UCSD-AML1 (cell line): ENCODE data around the gene BSDC1.
"Not testable (repeated sequence)": the region's sequence is repeated elsewhere in the genome, so short reads cannot be mapped to it uniquely, and the experiment has no call there.

Source experiments
- DNase-seq: peaks from one replicate; lab custom pipeline; 2025; ENCODE audit not compliant: unreplicated experiment; lab: John Stamatoyannopoulos, UW

Gene BSDC1, protein sequence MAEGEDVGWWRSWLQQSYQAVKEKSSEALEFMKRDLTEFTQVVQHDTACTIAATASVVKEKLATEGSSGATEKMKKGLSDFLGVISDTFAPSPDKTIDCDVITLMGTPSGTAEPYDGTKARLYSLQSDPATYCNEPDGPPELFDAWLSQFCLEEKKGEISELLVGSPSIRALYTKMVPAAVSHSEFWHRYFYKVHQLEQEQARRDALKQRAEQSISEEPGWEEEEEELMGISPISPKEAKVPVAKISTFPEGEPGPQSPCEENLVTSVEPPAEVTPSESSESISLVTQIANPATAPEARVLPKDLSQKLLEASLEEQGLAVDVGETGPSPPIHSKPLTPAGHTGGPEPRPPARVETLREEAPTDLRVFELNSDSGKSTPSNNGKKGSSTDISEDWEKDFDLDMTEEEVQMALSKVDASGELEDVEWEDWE

DNA sequence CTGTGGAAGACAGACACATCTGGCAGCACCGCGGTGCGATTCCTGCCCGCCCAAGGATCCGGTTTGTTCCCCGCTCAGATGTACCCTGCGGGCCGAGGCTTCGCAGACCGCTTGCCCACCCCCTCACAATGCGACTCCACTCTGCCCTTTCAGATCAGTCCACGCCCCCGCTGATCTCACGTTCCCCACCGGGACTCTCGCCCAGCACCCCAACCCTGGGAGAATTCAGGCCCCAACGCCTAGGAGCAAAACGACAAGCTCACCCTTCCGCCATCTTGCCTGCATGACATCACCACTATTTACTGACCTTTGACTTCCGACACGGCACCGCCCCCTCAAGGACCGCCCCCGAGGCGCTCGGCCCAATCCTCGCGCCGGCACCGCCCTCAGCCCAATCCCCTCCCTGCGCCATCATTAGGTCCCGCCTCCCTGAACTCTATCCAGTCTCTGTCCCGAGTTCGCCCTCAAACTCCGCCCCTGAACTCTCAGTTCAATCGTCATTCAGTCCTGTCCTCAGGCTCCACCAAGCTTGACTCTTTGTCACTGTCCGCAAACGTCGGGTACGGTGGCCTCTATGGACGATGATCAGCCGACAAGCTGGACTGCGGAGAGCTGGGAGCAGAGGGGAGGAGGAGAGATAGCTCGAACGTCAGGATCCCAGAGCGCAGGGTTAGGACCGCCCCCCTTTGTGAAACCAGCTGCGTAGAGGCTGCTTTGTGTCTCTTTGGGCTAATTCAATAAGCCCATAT is at the start of gene BSDC1:
TSS of gene BSDC1 (minus strand) at position 301 of the 749 bp plus-strand sequence. CDS start at position 274, 27 bp downstream.
- peak; percentile 98 for DNase-seq

DNA sequence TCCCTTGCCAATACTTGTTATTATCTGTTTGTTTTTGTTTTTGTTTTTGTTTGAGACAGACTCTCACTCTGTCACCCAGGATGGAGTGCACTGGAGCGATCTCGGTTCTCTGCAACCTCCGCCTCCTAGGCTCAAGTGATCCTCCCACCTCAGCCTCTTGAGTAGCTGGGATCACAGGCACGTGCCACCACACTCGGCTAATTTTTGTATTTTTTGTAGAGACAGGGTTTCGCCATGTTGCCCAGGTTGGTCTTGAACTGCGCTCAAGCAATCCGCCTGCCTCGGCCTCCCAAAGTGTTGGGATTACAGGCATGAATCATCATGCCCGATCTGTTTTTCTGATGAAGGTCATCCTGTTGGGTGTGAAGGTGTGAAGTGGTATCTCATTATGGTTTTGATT is 47.2 kb upstream of the BSDC1 start:
- not testable (repeated sequence) for DNase-seq

DNA sequence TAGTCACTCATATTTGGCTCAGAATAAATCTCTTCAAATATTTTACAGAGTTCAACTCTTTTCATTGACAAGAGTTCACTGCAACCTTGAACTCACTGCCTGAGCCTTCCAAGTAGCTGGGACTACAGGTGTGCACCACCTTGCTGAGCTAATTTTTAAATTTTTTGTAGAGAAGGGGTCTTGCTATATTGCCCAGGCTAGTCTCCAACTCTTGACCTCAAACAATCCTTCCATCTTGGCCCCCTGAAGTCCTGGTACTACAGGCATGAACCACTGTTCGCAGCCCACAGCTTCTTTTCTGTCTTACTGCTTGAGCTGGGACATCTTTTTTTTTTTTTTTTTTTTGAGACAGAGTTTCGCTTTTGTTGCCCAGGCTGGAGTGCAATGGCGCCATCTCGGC is 44.5 kb upstream of the BSDC1 start:
- DNase-seq = not testable (repeated sequence)

DNA sequence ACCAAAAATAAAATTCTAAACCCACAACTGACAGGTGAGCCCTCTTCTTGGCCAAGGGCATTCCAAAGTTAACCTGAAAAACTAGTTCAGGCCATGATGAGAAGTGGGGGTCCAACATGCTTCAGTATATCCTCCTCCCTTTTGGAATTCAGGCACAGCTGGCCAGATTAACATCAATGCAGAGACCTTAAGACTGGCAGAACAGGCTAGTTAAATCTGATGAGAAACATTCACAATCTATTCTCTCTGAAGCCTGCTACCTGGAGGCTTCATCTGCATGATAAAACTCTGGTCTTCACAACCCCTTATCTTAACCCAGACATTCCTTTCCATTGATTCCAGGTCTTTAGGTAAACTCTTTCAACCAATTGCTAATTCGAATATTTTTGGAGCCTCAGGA is 43.9 kb upstream of the BSDC1 start:
- no peak for DNase-seq

DNA sequence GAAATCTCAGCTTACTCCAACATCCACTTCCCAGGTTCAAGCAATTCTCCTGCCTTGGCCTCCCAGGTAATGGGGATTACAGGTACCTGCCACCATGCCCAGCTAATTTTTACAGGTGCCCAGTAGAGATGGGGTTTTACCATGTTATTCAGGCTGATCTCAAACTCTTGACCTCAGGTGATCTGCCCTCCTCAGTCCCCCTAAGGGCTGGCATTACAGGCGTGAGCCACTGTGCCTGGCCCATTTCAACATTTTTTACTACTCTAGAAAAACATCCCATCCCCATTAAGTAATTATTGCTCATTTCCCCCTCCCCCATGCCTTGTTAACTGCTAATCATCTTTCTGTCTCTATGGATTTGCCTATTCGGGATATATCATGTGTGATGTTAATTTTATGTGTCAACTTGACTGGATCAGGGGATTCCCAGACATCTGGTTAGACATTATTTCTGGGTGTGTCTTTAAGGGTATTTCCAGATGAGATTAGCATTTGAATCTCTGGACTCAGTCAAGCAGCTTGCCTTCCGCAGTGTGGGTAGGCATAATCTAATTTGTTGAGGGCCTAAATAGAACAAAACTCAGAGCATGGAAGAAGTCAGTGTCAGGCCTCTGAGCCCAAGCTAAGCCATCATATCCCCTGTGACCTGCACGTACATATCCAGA is 37.6 kb upstream of the BSDC1 start:
- no peak for DNase-seq

DNA sequence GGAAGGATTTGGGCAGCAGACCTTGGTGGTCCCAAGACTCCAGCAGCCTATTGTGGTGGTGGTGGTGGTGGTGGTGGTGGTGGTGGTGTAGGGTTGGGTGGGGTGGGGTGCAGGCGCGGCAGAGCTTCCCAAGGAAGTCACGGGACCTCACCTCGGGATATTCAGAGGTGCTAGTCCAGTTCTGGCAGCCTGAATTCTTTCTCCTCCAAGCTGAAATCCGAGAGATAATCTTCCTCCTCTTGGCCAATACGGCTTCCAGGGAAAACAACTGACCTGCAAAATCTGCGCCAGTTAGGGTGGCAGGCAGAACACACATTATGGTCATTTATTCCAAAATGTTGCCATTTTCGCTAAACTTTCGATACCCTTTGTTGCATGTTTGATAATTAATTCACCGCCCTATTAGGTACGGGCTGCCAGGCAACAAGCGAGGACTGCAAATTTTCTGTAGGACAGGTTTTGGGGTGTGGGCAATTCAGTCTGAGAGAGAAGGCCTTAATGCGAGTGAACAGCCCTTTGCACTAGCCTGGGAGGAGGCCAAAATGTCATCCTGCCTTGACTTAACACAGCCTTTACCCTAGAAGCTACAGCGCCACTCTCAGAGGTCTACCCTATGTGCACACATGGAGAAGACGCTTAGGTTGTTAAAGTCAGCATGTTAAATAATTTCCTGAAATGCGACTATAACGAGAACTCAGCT is 33.2 kb upstream of the BSDC1 start:
- no peak for DNase-seq

DNA sequence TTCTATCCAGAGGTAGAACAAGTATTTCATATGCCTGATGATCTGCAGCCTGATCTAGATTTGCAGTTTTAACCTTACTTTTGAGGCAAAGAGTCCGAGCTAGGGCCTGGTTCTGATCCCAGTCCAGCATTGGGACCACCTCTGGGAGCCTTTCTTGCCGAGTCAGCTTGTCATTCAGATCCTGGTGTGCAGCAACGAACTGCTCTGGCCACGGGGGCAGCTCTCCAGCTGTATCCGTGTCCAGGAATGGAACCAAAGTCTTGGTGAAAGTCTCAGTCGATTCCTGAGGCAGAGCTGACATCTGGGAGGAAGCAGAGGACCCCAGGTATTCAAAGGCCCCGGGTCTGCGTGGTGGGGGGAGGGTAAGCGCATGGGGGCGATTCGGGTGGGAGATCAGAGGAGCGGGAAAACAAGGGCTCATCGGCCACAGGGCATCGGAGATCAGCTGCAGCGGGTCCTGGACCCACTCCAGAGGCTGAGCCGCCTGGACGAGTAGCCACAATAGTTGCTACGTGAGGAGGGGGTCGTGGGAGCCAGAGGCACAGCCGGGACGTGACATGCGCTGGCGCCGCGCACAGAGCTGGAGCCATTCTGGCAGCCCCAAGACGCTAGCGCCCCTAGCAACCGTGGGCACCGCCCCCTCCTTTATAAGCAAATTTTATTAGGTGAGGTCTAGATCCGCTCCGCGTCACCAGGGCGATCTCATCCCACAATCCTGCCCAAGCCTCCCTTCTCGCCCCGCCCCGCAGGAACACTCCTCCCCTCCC is 32.4 kb upstream of the BSDC1 start:
- DNase-seq = no peak

DNA sequence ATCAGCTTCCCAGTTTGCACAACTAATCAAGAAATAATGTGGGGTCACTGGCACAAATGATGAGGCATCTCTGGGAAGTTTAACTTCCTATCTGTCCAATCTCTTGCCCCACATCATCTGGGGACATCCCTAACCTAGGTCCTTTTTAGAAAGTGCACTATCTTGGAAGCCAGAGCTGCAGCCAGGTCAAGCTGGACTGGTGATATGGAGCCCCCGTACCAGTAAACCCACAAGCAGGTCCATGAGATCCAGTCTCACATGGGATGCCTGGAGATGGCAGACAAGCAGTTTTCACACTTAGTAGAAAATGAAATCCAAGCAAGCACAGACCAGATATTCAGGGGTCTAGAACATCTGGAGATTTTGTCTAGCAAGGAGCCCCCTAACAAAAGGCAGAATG is 27.5 kb upstream of the BSDC1 start:
- DNase-seq = no peak

DNA sequence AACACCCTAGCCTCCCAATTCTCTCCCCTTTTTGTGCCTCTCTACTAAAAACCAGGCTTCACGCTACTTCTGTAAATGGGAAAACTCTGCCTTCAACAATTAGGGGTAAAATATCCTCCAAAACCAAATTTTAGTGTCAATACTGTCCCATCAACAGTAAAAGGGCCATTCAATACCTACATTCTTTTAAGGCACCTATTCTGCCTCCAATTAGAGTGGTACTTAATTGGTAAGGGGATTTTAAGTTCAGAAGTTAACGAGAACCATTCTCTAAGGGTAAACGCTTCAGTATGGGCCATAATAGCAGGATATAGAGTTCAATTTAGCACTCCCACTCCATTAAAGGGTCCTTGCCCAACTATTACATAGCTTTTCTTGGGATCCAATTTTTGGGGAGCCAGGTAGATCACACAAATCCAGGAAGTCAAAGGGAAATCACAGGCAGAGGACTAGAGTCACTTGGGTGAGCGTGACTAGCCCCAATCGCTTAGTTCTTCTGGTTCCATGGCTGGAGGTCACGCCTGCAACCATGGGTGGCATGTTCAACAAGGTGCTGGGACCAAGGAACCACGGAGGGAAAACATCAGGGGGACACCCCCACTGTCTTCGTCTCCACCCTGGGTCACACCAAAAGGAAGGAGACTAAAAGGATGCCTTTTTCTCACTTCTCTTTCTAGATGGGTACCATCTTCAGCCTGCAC is 20.1 kb upstream of the BSDC1 start:
- no peak for DNase-seq

DNA sequence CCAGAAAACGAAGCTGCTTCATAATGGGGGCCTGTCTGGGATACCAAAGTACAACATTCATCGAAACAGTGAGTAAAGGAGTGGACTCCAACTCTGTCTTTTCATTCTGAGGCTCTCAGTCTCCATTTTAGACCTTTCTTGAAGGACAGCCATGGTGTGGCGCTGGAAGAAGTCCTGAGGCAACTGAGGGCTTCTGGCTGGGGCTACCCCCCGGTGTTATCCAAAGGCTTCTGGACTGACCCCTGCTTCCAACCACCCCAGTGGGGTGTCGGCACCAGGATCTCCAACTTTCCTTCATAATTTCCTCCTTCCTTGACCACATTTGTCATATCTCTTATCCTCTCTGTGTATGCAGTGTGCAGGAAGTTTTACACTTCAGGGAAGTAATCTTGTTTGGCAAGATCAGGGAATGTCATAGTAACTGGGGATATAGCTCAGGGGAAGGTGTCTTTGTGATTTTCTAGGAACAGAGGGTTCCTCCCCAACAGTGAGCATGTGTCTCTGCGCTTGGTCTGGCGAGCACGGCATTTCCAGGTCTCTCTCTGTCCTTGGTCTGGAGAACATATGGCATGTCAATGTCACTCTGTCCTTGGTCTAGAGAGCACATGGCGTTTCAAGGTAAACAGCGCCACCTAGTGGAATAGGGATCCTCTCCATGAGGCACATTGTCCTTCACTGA is 19.4 kb upstream of the BSDC1 start:
- DNase-seq = peak; percentile 35

DNA sequence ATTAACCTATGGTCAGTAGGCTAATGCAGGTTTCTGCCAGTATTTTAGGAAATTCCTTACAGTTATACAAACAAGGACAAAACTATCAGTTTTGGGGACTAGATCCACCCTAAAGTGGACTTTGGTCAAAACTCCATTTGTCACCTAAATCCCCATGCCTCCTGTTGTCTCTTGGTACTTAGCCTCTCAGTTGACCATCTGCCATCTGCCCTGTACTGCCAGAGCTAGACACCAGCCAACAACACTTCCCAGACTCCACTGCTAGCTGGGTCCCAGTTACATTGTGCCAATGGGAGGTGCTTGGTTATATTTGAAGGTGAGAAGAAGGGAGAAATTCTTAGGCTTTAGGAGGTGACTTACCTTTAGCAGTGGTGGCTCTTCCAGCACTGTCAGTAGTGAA is 17.0 kb upstream of the BSDC1 start:
- no peak for DNase-seq

DNA sequence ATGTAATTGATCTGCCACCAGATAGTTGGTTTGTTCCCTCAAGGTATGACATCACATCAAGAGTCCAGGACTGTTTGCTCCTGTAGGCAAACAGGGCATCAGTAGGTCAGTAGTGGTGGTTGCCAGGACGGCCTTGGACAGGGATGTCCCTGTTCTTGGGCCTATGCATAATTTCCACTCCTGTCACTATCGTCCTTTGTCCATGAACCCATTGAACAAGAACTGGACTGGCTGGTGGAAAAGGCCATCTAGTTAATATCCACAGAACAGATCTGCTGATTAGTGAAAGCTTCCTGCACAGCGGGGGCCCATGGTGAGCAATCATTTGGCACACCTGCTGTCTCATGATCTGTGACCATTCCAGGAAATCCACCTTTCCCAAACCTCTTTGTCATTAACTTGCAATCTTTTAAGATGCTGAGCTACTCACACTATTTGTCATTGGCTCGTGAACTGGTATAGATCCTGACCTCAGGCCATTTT is 12.4 kb upstream of the BSDC1 start:
- DNase-seq = no peak

DNA sequence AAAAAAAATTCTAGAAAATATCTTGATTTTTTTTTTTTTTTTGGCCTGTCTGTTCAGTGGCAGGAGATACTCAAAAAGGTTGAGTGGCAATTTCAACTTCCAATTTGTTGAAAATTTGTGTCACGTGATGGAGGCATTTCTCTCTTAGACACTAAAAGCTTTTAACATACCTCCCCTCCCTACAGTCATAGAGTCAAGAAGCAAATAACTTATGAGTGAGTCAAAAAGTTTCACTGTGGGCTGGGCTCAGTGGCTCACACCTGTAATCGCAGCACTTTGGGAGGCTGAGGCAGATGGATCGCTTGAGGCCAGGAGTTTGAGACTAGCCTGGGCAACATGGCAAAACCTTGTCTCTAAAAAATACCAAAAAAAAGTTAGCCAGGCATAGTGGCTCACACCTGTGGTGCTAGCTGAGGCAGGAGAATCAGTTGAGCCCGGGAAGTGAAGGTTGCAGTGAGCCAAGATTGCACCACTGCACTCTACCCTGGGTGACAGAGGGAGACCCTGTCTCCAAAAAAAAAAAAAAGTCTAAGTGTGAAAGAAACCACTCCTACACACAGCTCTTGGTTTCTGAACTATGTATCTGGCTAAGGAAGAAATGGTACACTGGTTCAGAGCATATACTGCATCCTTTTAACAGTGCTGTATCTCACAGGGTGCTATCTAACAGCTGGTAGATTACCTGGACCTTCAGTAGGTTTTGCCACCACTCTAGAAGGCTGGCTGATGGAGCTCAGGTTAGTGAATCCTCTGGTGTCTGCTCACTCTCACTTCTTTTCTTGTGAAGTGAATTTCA is 11.6 kb upstream of the BSDC1 start:
- no peak for DNase-seq

DNA sequence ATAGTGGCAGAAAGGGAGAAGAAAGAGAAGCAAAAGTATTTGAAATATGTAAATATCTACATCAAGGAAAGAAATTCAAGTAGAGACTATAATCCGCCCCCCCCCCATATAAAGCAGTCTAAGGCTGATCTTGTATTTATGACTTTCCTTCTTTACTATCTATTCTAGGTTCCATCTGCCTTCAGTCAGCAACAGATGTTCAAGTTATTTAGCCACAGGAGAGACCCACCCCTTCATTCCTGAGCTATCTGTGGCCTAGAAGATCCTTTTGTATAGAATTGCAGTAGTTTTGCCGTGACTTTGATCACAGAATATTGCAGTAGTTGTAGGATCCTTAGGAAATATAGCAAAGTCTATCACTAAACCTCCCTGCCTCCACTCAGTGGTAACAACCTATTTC is 10.7 kb upstream of the BSDC1 start:
- DNase-seq = no peak

DNA sequence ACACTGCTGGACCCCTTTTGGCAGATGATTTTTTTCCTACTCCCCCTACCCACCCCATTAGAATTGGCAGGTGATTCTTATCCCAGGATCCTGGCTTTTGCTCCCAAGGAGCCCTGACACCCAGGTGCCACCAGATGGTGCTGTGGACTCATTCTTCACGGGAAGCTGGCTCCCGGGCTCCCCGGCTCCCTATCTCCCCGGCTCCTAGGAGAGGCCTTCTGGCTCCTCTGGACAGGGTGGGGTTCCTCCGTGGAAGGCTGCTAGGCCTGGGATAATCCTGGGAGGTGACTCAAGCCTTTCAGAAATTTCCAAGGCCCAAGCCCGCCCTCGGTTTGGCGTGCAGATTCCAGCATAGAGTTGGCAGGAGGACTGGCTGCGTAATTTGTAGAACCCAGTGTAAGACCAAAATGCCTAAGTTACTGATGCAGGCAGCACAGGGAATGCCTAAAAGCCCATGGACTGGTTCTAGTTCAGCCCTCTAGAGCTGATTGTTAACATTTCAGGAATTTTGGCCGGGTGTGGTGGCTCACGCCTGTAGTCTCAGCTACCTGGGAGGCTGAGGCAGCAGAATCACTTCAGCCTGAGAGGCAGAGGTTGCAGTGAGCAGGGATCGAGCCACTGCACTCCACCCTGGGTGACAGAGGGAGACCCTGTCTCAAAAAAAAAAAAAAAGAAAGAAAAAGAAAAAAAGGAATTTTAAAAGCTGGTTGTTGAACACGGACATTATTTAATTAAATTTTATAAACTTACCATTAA is 6.8 kb upstream of the BSDC1 start:
- peak; percentile 63 for DNase-seq

DNA sequence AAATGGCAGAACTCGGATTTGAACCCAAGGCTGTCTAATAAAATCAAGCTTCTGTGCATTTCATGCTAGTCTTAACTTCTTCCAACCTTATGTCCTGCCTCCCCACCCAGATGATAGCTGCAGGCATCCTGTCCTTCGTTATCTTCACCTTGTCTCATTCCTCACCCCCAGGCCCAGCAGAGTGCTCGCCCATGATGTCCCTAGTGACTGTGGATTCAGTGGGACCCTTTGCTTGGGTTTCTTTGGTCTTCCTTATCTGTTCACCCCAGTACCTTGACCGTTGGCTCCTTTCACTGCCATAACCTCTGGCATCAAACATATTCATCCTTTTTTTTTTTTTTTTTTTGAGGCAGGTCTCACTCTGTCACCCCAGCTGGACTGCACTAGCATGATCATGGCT is 5.6 kb upstream of the BSDC1 start:
- no peak for DNase-seq

DNA sequence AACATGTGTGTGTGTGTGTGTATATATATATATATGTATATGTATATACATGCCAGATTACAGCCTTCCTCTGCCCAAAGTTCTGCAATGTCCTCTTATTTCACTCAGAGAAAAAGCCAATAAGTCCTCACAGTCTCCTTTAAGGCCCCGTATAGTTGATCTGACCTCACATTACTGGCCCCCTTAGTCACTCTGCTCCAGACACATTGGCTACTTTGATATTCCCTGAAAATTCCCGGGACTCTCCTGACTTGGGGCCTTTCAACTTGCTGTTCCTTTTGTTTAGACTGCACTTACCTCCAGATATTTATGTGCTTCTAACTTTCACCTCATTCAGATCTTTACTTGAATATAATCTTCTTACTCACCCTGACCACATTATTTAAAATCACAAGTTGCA is 4.2 kb upstream of the BSDC1 start:
- no peak for DNase-seq

DNA sequence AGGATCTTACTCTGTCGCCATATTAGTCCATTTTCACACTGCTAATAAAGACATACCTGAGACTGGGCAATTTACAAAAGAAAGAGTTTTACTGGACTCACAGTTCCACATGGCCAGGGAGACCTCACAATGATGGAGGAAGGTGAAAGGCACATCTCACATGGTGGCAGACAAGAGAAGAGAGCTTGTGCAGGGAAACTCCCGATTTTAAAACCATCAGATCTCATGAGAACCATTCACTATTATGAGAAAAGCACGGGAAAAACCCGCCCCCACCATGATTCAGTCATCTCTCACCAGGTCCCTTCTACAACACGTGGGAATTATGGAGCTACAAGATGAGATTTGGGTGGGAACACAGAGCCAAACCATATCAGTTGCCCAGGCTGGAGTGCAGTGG is 2.3 kb upstream of the BSDC1 start:
- DNase-seq = not testable (repeated sequence)
